ENCODE measurements around the gene GRWD1. TPM values are rescaled to one million over a fixed set of nuclear protein-coding genes. Genes with fewer than 3 reads are reported as not detected.

The GRWD1 gene
- total RNA-seq, 1 experiment from 2014 or later, result 56.7 TPM

DNA sequence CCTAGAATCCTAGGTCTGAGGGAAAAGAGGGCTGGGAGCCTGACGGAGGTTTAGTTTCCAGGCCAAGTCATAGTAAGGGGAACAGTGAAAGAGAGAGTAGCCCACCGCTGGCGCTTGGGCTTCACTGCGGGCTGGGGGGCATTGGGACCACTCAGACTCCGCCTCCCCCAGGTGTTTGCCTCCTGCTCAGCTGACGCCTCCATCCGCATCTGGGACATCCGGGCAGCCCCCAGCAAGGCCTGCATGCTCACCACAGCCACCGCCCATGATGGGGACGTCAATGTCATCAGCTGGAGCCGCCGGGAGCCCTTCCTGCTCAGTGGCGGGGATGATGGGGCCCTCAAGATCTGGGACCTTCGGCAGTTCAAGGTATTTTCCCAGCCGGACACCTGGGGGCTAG, 5.1 kb downstream of the GRWD1 start:
- H3K27me3 ChIP-seq (ENCODE audit: control insufficient read depth, insufficient read depth, low read length), result no peaks in the 10 kb centered on the region
- peaks cover 3% of the 10 kb centered on the region; the same call in 1 of the 2 replicates for H3K4me1 ChIP-seq (ENCODE audit: control insufficient read depth, insufficient read depth, low read length)
- peaks cover 7% of the 10 kb centered on the region for H3K36me3 ChIP-seq (ENCODE audit: control insufficient read depth, insufficient read depth, low read length)
- no TSS peak for BruUV-seq (replicated peaks)
- ATAC-seq (no peak), DNase-seq (ENCODE audit: low read depth, low spot score) (no peak)
- intact Hi-C loops (cut with micrococcal nuclease; ENCODE audit: unreplicated experiment), result no loop called here
- H3K9me3 ChIP-seq (ENCODE audit: control insufficient read depth, insufficient read depth, low read depth, low read length), result no peaks in the 10 kb centered on the region
- H3K4me3 ChIP-seq (ENCODE audit: low read depth in 2 of 2, low read length in 2 of 2), result no peak overlapping the region
- no peak for TF ChIP-seq POLR2AphosphoS5 (IDR thresholded peaks at IDR 0.05; ENCODE audit: low read depth, low read length)
- TF ChIP-seq, protein P1, sequence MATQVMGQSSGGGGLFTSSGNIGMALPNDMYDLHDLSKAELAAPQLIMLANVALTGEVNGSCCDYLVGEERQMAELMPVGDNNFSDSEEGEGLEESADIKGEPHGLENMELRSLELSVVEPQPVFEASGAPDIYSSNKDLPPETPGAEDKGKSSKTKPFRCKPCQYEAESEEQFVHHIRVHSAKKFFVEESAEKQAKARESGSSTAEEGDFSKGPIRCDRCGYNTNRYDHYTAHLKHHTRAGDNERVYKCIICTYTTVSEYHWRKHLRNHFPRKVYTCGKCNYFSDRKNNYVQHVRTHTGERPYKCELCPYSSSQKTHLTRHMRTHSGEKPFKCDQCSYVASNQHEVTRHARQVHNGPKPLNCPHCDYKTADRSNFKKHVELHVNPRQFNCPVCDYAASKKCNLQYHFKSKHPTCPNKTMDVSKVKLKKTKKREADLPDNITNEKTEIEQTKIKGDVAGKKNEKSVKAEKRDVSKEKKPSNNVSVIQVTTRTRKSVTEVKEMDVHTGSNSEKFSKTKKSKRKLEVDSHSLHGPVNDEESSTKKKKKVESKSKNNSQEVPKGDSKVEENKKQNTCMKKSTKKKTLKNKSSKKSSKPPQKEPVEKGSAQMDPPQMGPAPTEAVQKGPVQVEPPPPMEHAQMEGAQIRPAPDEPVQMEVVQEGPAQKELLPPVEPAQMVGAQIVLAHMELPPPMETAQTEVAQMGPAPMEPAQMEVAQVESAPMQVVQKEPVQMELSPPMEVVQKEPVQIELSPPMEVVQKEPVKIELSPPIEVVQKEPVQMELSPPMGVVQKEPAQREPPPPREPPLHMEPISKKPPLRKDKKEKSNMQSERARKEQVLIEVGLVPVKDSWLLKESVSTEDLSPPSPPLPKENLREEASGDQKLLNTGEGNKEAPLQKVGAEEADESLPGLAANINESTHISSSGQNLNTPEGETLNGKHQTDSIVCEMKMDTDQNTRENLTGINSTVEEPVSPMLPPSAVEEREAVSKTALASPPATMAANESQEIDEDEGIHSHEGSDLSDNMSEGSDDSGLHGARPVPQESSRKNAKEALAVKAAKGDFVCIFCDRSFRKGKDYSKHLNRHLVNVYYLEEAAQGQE (IDR thresholded peaks at IDR 0.05; ENCODE audit: insufficient read depth in 1 of 2, low read depth in 2 of 2, low read length in 1 of 2), result no peak
- TF ChIP-seq, protein P2, sequence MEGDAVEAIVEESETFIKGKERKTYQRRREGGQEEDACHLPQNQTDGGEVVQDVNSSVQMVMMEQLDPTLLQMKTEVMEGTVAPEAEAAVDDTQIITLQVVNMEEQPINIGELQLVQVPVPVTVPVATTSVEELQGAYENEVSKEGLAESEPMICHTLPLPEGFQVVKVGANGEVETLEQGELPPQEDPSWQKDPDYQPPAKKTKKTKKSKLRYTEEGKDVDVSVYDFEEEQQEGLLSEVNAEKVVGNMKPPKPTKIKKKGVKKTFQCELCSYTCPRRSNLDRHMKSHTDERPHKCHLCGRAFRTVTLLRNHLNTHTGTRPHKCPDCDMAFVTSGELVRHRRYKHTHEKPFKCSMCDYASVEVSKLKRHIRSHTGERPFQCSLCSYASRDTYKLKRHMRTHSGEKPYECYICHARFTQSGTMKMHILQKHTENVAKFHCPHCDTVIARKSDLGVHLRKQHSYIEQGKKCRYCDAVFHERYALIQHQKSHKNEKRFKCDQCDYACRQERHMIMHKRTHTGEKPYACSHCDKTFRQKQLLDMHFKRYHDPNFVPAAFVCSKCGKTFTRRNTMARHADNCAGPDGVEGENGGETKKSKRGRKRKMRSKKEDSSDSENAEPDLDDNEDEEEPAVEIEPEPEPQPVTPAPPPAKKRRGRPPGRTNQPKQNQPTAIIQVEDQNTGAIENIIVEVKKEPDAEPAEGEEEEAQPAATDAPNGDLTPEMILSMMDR (IDR thresholded peaks at IDR 0.05), result no peak
- TF ChIP-seq SIN3A (IDR thresholded peaks at IDR 0.05; ENCODE audit: borderline replicate concordance, insufficient read depth, low read depth, low read length), result no peak
- no peak for TF ChIP-seq TCF7L2 (IDR thresholded peaks at IDR 0.05; ENCODE audit: low read depth, low read length)
- no peak overlapping the region for H3K27ac ChIP-seq (ENCODE audit: low read length)
- CTCF ChIA-PET, result no interaction called here
- in situ Hi-C loops (cut with HindIII; ENCODE audit: low pct_unique_long_range_greater_than_20kb, low sequenced_read_pairs), result no loop called here
- POLR2A ChIA-PET, result no interaction called here

DNA sequence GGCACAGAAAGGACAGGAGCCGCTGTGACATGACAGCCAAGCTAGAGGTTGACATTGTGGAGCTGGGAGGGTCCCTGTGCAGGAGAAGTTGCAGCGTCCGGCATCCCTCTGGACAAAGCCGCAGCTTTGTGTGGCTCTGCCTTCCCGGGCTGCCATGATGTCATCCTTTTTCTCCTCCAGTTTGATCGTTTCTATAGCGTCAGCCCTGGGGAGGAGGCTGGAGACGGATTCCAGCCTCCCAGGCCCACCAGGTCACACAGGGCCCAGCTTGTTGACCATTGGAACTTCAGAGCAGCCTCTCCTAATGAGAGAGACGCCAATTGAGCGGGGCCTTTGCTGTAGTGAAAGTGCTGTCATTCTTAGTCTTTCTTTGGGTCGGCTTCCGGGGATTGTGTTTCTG, 5.8 kb downstream of the GRWD1 start:
- ATAC-seq (no peak), DNase-seq (ENCODE audit: low read depth, low spot score) (no peak)
- Histone ChIP-seq H3K4me1 (ENCODE audit: control insufficient read depth, insufficient read depth, low read length) (peaks cover 3% of the 10 kb centered on the region; the same call in 1 of the 2 replicates), H3K9me3 (ENCODE audit: control insufficient read depth, insufficient read depth, low read depth, low read length) (no peaks in the 10 kb centered on the region), H3K4me3 (ENCODE audit: low read depth in 2 of 2, low read length in 2 of 2) (no peak overlapping the region), H3K27ac (ENCODE audit: low read length) (no peak overlapping the region), H3K27me3 (ENCODE audit: control insufficient read depth, insufficient read depth, low read length) (no peaks in the 10 kb centered on the region), H3K36me3 (ENCODE audit: control insufficient read depth, insufficient read depth, low read length) (peaks cover 7% of the 10 kb centered on the region)
- ChIA-PET POLR2A (no interaction called here), CTCF (no interaction called here)
- intact Hi-C loops (cut with micrococcal nuclease; ENCODE audit: unreplicated experiment), result no loop called here
- in situ Hi-C loops (cut with HindIII; ENCODE audit: low pct_unique_long_range_greater_than_20kb, low sequenced_read_pairs), result no loop called here
- TF ChIP-seq POLR2AphosphoS5 (IDR thresholded peaks at IDR 0.05; ENCODE audit: low read depth, low read length) (no peak), SIN3A (IDR thresholded peaks at IDR 0.05; ENCODE audit: borderline replicate concordance, insufficient read depth, low read depth, low read length) (no peak), TCF7L2 (IDR thresholded peaks at IDR 0.05; ENCODE audit: low read depth, low read length) (no peak)
- TF ChIP-seq, protein P2 (IDR thresholded peaks at IDR 0.05), result no peak
- TF ChIP-seq, protein P1 (IDR thresholded peaks at IDR 0.05; ENCODE audit: insufficient read depth in 1 of 2, low read depth in 2 of 2, low read length in 1 of 2), result no peak
- no TSS peak for BruUV-seq (replicated peaks)
